Ureter (tissue), 1 donor: Measurements from ENCODE around the gene TDRD9. TPM values are rescaled to one million over a fixed set of nuclear protein-coding genes. Genes with fewer than 3 reads are reported as not detected.
"Not testable (repeated sequence)": the region's sequence is repeated elsewhere in the genome, so short reads cannot be mapped to it uniquely, and the experiment has no call there.

Source experiments
- DNase-seq: peaks from one replicate; pipeline ENCODE4 v3.0.0-alpha.2; 2020; ENCODE audit warnings: low spot score
- total RNA-seq: library from RNA; stranded (reverse); gene quantifications from one replicate; pipeline ENCODE4 v1.2.4, GENCODE V29; 2023
- donor health status: DM: yes; HTN: yes; CAD: no.

The TDRD9 gene, protein sequence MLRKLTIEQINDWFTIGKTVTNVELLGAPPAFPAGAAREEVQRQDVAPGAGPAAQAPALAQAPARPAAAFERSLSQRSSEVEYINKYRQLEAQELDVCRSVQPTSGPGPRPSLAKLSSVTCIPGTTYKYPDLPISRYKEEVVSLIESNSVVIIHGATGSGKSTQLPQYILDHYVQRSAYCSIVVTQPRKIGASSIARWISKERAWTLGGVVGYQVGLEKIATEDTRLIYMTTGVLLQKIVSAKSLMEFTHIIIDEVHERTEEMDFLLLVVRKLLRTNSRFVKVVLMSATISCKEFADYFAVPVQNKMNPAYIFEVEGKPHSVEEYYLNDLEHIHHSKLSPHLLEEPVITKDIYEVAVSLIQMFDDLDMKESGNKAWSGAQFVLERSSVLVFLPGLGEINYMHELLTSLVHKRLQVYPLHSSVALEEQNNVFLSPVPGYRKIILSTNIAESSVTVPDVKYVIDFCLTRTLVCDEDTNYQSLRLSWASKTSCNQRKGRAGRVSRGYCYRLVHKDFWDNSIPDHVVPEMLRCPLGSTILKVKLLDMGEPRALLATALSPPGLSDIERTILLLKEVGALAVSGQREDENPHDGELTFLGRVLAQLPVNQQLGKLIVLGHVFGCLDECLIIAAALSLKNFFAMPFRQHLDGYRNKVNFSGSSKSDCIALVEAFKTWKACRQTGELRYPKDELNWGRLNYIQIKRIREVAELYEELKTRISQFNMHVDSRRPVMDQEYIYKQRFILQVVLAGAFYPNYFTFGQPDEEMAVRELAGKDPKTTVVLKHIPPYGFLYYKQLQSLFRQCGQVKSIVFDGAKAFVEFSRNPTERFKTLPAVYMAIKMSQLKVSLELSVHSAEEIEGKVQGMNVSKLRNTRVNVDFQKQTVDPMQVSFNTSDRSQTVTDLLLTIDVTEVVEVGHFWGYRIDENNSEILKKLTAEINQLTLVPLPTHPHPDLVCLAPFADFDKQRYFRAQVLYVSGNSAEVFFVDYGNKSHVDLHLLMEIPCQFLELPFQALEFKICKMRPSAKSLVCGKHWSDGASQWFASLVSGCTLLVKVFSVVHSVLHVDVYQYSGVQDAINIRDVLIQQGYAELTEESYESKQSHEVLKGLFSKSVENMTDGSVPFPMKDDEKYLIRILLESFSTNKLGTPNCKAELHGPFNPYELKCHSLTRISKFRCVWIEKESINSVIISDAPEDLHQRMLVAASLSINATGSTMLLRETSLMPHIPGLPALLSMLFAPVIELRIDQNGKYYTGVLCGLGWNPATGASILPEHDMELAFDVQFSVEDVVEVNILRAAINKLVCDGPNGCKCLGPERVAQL (N-terminal part only)
- total RNA-seq: 2.8 TPM

DNA sequence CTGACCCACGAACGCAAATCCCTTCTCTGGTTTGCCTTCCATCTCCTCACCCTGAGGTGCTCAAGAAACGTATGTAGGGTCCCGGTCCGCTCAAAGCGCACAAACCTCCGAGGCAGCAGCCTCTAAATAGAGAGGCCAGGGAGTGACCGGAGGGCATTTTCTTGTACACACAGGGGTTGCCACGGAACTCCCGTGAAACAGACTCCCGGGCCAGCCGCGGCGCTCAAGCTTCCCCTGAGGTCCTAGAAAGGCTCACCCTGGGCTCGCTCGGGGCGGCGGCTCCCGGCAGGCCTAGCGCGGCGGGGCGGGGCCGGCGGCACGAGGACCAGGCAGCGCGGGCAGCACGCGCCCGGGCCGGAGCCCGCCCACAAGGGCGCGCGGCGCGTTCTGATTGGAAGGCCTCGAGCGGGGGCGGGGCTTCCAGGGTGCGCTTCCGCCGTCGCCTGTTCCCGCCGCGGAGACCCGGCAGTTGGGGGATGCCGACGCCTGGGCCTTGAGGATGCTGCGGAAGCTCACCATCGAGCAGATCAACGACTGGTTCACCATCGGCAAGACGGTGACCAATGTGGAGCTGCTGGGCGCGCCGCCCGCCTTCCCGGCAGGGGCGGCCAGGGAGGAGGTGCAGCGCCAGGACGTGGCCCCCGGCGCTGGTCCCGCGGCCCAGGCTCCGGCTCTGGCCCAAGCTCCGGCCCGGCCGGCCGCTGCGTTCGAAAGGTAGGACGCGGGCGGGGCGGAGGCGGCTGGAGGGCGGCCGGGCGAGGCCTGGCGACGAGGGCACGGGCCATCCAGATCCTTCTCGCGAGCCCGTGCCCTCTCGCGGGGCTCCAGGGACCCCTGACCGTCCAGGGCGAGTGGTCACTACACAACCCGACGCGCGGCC lies at the start of gene TDRD9:
Gene TDRD9 (plus strand): TSS at position 446 of the 880 bp plus-strand sequence. CDS start 54 bp downstream, at position 500.
- DNase-seq: peak; percentile 32

DNA sequence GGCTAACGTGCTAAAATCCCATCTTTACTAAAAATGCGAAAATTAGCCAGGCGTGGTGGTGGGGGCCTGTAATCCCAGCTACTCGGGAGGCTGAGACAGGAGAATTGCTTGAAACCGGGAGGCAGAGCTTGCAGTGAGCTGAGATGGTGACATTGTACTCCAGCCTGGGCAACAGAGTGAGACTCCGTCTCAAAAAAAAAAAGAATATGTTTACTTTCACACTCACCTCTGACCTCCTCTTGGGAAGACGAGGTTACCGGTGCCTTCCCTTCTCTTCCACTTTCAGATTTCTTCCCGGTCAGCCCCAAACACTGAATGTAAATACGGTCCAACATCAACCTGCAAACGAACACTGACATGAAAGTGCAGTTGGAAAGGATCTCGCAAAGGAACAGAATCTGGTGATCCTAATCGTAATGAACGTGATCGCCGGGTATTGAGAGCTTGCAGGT lies 49.1 kb upstream of the TDRD9 start:
- DNase-seq: no peak

DNA sequence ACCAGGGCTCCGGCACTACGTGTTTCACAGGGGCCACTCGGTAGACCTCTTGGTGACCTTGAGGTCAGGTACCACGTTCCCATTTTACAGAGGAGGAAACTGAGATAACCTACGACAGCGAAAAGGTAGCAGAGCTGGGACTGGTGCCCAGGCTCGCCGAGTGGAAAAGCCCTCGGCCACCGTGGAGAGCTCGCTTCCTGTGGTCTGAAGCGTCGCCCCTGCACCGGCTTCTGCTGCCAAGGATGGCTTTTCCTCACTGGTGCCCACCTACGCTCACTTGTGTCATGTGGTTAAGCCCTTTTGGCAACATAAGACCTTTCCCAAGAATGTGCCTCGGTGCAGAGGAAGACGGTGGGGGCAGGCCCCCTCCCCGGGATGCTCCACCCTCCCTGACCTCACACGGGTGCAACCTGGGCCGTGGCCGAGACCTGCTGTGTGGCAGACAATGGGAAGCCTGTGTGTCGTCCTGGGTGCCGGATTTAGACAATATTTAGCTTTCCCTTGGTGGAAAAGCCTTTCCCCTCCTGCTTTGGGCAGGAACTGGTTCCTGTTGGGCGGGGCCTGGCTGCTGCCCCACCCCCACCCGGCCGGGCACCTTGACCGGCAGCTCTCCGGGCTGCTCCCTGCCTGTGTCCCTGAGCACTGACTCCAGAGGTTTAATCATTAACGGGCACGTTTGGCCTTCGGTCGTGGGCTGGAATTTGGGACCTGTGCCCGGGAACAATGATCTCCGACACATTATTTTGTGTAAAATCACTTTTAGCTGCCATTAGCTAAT lies 48.5 kb upstream of the TDRD9 start:
- DNase-seq: peak; percentile 68

DNA sequence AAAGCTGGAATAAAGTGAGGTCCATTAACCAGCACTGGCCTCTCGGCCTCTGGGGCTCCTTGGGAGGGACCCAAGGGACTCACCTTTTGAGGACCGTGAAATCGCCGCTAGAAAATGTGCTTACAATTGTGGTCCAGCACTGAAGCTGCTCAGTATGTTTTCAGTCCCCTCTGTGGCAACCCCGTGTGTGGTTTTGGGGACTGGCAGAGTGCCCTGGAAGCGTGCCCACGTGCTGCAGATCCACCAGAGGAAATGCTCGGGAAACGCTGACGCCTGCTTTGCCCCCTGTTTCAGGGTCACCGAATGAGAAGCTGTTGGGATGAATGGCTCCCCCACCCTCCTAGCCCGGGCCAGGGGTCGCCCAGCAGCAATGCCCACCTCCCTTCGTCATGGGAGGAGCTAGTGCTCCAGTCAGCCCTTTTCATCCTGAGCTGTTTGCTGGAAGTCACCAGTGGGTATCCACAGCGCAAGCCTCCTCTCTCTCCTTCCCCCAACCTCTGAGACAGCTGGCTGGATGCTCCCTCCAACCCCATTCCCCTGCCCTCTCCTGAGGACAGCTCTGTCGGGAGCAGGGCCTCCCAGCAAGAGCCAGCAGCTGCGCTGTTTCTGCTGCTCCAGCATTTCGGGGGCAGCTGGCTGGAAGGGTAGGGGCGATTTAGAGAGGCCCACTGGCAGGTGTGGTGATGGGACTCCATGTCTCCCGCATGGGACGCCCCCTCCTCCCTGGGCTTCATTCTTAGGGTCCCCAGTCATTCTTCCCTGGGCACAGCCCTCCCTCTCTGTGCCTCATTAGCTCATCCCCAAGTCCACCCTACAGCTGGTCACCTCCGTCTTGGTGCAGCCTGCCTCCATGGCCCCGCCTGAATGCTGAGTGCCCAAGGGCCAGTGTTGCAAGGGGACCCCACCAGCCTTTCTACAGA lies 47.6 kb upstream of the TDRD9 start:
- peak; percentile 90 for DNase-seq

DNA sequence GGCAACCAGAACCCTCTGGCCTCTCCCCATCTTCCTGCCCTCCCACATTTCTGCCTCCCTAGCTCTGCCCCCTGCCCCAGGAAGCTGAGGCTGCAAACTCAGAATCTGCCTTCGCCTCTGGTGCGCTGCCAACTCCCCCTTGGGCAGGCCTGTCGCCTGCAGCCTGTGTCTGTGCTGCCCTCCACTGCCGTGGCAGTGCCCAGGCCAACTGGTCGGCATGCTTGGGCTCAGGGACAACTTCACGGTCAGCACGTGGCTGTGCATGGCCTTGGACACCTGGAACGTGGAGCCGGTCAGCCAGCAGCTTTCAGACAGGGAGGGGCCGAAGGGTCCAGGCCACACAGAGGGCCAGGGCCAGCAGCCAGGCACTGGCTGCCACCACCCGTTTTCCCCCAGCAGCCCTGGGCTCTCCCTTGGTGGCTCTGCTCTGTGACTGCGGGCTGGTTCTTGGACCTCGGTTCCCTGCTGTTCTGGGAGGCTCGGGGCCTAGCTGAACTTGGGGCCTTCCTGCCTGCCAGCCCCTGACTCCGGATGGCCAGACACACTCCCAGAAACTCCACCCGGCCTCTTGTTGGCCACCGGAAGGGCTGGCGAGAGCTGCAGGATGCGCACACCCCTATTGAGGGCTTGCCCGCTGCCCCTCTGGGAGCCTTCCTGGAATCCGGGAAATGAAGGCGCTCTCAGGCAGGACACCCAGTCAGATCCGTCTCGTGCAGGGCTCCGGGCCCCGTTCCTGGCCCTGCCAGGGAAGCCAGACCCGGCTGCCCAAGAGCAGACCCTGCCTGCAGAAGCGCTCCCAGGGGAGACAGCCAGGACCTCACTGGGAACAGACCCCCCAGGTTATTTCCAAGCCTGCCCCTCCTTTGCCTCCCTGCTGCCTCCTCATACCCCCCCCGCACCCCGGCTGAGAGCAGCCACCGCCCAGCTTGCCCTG lies 46.7 kb upstream of the TDRD9 start:
- no peak for DNase-seq

DNA sequence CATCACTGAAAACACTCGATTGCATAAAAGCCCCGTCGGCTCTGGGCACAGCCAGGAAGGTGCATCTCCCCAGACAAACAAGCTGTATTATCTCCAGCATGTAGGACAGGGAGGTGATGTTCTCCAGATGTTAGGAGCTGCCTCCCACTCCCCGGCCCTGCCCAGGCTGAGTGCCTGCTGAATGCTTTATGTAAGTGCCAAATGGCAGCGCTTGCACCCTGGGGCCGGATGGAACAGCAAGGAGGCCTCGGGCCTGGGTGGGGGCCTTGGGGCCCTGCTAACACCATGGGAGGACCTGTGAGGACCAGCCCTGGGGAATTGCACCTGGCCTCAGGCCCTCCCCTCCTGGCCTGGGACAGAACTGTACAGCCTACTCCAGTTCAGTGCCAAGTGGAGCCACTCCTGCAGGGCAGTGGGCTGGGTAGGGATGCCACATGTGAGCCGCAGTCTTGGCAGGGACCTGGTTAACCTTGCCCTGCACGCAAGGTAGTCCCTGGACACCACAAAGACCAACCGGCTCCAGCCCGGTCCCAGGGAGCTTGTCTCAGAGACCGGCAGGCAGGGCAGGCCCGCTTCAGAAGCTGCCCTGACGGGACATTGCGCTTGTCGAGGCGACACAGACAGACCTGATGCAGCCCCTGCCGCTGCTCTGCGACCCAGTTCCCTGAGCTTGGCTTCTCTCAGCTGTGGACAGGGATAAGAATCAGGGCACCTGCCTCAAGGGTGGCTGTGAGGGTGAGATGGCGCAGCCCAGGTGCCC lies 45.6 kb upstream of the TDRD9 start:
- no peak for DNase-seq

DNA sequence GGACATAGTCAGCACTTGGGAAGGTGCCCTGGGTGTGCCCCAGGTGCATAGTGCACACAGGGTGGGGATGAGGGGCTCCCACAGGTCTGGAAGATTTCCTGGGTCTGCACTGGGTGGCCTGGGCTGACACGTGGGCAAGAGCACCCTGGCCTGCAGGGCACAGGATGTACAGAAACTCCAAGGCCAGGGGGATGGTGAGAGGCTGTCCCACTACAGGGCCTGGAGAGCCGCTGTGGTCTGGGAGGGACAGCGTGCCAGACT lies 45.1 kb upstream of the TDRD9 start:
- DNase-seq: no peak

DNA sequence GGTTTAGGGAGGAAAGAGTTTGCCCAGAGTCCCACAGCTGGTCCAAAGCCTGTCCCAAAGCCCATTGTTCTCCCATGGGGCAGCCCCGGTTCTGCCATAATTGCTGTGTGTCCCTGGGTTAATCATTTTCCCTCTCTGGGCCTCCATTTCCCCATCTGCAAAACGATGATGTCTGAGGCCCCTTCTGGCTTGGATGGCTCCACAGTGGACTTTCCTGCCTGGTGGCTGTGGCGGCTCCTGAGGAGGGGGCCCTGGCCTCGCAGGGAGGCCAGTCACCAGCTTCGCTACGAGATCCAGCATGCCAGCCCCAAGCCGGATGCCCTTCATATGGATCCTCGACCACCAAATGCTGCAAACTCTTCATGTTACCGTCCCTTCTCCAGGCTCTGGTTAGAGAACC lies 43.4 kb upstream of the TDRD9 start:
- DNase-seq: no peak

DNA sequence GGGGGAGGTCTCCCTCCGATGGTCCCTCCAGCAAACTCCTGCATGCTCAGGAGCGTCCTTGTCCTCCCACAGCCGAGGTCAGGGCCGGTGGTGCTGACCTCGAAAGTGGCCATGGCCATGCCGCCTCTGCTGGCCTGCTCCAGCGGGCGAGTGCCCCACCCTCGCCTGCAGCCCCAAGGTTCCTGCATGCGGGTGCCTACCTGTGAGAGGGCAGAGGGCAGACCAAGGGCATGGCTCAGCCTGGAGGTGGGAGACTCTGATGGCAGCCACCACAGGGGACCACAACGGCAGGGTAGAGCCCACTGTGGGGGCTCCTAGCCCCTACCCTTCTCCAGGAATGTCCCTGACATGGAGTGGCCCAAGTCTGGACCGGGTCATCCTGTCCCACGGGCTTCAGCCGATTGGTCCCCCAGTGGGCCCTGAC lies 42.7 kb upstream of the TDRD9 start:
- no peak for DNase-seq

DNA sequence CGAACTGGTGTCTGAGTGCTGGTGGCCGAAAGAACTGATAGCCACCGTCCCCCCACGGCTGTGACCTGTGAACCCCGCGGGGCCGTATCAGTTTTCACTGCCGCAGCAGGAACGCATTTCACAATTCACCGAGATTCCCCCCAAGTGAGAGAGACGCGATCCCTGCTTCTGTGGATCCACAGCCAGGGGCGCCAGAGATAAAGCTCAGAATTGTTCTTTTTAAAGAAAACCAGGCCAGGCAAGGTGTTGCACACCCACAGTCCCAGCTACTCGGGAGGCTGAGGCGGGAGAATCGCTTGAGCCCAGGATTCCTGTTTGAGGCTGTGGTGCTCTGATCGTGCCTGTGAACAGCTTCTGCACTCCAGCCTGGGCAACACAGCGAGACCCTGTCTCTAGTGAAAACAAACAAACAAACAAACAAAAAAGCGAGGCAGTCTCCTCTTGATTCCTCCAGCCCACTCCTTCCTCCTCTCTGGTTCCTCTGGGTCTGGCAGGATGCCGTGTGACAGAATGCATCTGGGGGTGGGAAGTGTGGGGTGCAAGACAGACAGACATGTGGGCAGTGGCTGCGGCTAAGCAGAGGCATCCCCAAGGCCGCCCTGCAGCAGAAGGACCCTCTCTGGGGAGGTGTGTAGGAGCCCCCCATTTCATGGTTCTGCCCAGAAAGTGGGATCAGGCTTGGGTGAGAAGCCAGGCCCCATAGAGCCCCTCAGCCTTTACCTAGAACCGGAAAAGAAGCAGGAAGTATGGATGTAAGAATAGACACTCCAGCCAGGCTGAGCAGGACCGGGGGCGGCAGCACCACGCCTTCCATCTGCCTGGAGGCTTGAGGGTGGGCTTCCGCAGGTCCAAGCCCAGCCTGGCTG lies 41.7 kb upstream of the TDRD9 start:
- DNase-seq: no peak

DNA sequence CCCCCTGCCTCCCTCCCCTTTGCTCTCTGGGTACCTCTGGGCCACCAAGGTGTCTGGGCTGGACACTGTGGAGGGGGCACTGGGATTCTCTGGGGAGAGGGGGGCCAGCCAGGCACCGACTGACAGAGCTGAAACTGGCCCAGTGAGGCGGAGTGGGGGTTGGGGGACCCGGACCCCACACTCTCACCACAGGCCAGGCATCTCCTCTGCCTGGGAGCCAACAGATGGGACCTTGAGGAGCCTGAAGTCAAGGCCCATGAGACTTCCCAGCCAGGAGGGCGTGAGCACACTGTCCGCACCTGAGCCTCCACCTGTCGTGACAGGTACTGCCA lies 41.1 kb upstream of the TDRD9 start:
- no peak for DNase-seq

DNA sequence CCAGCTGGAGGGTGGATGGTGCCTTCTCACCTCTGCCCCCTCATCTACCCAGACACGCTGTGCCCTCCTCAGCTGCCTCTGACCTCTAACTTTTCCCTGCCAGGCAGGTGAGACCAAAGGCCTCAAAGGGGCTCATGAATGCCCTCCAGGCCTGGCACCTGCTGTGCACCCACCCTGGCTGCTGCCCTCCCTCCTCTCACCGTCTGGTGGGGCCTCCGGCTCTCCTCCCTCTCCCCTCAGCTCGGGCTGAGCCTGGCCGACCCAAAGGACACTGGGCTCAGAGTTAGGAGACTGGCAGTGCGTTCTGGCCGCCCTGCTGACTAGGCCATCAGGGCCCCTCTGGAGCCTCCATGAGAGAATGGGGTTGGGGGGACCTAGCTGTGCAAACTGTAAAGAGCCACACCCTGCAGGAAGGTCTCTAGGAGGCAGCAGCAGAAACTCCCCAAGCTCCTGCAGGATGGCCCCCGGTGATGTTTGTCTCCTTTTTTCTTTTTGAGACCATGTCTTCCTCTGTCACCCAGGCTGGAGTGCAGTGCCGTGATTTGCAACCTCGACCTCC lies 40.6 kb upstream of the TDRD9 start:
- DNase-seq: no peak

DNA sequence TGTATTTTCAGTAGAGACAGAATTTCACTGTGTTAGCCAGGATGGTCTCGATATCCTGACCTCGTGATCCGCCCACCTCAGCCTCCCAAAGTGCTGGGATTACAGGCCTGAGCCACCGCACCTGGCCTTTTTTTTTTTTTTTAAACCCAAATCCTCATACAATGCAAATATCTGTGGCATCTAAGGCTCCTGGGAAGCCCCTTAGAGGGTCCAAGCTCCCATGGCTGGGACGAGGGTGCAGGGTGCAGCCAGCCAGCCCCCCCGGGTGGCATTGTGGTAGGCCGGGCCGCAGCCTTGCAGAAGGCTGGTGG lies 39.3 kb upstream of the TDRD9 start:
- not testable (repeated sequence) for DNase-seq

DNA sequence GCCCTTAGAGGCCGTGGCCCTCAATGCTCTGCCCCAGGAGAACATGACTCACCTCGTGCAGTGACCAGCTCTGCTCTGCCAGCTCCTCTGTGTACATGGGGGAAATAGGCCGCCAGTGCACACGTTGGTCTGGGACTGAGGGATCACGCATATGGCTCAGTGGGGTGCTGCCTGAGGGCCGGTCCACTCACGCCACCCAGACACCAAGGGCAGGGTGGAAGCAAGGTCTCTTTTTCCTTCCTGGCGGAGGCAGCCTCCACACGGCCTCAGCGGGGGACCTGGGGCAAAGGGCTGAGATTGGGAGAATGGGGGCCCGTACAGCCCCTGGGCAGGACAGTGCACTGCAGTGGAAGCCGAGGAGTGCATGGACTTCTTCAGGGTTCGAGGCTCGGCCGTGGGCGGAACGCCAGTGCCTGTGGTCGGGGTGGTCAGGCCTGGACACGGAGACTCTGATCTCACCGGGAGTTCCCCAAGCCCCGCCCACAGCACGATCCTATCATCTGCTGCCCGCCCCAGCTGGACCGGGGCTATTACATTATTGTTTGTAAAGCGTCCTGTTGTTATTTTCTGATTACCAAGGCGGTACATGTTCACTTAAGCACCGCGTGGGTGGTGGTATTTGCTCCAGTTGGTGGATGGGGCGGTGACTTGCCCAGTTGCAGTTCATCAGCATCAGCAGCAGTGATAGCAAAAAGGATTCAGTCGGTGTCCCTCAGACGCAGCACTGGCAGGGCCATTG lies 38.8 kb upstream of the TDRD9 start:
- DNase-seq: peak; percentile 65

DNA sequence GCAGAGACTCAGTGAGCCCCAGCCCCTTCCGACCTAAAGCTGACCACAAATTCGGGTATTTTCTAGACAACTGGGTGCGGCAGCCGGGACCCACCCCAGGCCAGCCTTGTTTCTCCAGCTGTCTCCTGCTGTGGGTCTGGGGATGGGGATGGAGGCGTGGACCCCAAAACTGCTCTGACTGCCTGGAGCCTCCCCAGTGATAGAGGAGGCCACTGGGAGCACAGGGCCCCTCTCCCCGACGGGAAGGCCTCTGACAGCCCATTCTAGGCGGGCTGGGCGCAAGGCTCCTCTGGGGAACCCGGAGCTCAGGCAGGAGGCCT lies 38.2 kb upstream of the TDRD9 start:
- DNase-seq: no peak
